Gastrocnemius medialis (tissue), 4 donors: ENCODE data around the gene TFEB. TPM values are rescaled to one million over a fixed set of nuclear protein-coding genes. Genes with fewer than 3 reads are reported as not detected.

Experiments
- ATAC-seq, 2 donors: fragments of 150-250 bp; one replicate each; pipeline ENCODE4 v1.9.1; 2016
- DNase-seq, 2 donors: peaks; one replicate each; pipeline ENCODE4 v3.0.0-alpha.2; 2019
- H3K27ac ChIP-seq, 4 donors: fragments of 200-600 bp; sonication (generic); 1 replicate in 1 of 4; 2 replicates in 3 of 4; pipeline ENCODE4 v1.5.1; 2016 to 2018; ENCODE audit warnings: mild to moderate bottlenecking in 2 of 4, moderate library complexity in 1 of 4
- H3K27me3 ChIP-seq, 3 donors: fragments of 200-600 bp; sonication (generic) in 2 of 3; 1 replicate in 1 of 3; 2 replicates in 2 of 3; pipeline versions ENCODE4 v1.5.1 to v1.6.0; 2016 to 2019; ENCODE audit warnings: mild to moderate bottlenecking in 1 of 3, moderate library complexity in 1 of 3
- H3K36me3 ChIP-seq, 2 donors: fragments of 200-600 bp; sonication (generic) in 1 of 2; one replicate each; pipeline ENCODE4 v1.5.1; 2017 to 2018
- H3K4me1 ChIP-seq, 2 donors: fragments of 200-600 bp; sonication (generic) in 1 of 2; one replicate each; pipeline ENCODE4 v1.5.1; 2016 to 2017; ENCODE audit warnings: mild to moderate bottlenecking in 2 of 2
- H3K4me3 ChIP-seq, 4 donors: fragments of 200-600 bp; sonication (generic) in 3 of 4; 1 replicate in 1 of 4; 2 replicates in 3 of 4; pipeline ENCODE4 v1.5.1; 2016 to 2019; ENCODE audit warnings: mild to moderate bottlenecking in 2 of 4
- H3K9me3 ChIP-seq, 3 donors: fragments of 200-600 bp; sonication (generic) in 2 of 3; 1 replicate in 1 of 3; 2 replicates in 2 of 3; pipeline ENCODE4 v1.5.1; 2016 to 2019
- POLR2A ChIP-seq, 2 donors: fragments of 450-650 bp; IDR thresholded peaks; one replicate each; pipeline ENCODE4 v1.6.1; 2017; ENCODE audit warnings: antibody characterized with exemption in 2 of 2, mild to moderate bottlenecking in 2 of 2, moderate library complexity in 2 of 2
- in situ Hi-C, 4 donors: fragments of 200-750 bp; cut with MboI; loops; one replicate each; pipeline versions ENCODE4 v1.15.0 to v1.8.0; 2017; ENCODE audit warnings: low sequenced_read_pairs in 4 of 4
- intact Hi-C: fragments of 100-400 bp; cut with DNase I; formaldehyde crosslinking; loops from one replicate; pipeline ENCODE4 v1.15.1; 2023; ENCODE audit warnings: low total_unique reads
- total RNA-seq, 4 donors: library from RNA; depleted of rRNA; stranded (reverse); fragments of >200 nt; gene quantifications; one replicate each; pipeline versions ENCODE4 v1.1.0 to v1.2.3, GENCODE V29; 2016
- TF ChIP-seq, protein P1 (sequence below), 5 experiments: fragments of 450-650 bp in 3 of 5; fragments of 200-600 bp in 2 of 5; sonication (generic) in 2 of 5; IDR thresholded peaks in 4 of 5; conservative IDR thresholded peaks in 1 of 5; 1 replicate in 4 of 5; 2 replicates in 1 of 5; pipeline ENCODE4 v1.5.1; 2016 to 2019; ENCODE audit warnings: antibody characterized with exemption in 5 of 5, mild to moderate bottlenecking in 3 of 5, moderate library complexity in 3 of 5

The TFEB gene
- total RNA-seq, 4 donors from 2014 or later = 82.8 to 121 (median 93.3) TPM

DNA sequence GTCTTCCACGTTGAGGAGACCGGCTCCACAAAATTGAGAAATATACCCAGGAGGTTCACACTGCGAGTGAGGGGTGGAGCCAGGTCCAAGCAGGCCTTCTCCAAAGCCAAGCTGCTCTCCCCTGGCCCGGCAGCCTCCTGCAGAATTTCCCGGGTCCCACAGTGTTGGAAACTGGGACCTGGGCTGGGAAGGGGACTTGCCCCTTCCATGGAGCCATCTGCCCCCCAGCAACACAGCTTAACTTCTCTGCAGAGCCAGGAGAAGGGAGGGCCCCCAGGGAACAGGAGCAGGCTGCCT, 61.8 kb downstream of the TFEB start:
- Histone ChIP-seq H3K27ac (no peak overlapping the region), H3K4me1 (no peaks in the 10 kb centered on the region), H3K36me3 (no peaks in the 10 kb centered on the region), H3K4me3 (no peak overlapping the region), H3K27me3 (no peaks in the 10 kb centered on the region), H3K9me3 (no peaks in the 10 kb centered on the region)
- DNase-seq (no peak), ATAC-seq (no peak)
- TF ChIP-seq POLR2A (IDR thresholded peaks at IDR 0.05) = no peak
- TF ChIP-seq, protein P1, sequence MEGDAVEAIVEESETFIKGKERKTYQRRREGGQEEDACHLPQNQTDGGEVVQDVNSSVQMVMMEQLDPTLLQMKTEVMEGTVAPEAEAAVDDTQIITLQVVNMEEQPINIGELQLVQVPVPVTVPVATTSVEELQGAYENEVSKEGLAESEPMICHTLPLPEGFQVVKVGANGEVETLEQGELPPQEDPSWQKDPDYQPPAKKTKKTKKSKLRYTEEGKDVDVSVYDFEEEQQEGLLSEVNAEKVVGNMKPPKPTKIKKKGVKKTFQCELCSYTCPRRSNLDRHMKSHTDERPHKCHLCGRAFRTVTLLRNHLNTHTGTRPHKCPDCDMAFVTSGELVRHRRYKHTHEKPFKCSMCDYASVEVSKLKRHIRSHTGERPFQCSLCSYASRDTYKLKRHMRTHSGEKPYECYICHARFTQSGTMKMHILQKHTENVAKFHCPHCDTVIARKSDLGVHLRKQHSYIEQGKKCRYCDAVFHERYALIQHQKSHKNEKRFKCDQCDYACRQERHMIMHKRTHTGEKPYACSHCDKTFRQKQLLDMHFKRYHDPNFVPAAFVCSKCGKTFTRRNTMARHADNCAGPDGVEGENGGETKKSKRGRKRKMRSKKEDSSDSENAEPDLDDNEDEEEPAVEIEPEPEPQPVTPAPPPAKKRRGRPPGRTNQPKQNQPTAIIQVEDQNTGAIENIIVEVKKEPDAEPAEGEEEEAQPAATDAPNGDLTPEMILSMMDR (IDR thresholded peaks at IDR 0.05 in 4 of 5, conservative IDR thresholded peaks at IDR 0.05 in 1 of 5) = no peak
- intact Hi-C loops = no loop called here
- in situ Hi-C loops = loop anchor here in 1 of 4 donors (10.0 kb wide), 1 partner anchor 69 kb away; no protein-coding TSS in a partner anchor

- no peak for TF ChIP-seq POLR2A (IDR thresholded peaks at IDR 0.05)
- TF ChIP-seq, protein P1 (IDR thresholded peaks at IDR 0.05 in 4 of 5, conservative IDR thresholded peaks at IDR 0.05 in 1 of 5) = no peak
- no peak overlapping the region for H3K4me3 ChIP-seq
- in situ Hi-C loops = loop anchor here in 1 of 4 donors (10.0 kb wide), 1 partner anchor 68 kb away; no protein-coding TSS in a partner anchor
Measured at GRCh38 chr6:41672816-41673703, 62.3 kb downstream of the TFEB start.

DNA sequence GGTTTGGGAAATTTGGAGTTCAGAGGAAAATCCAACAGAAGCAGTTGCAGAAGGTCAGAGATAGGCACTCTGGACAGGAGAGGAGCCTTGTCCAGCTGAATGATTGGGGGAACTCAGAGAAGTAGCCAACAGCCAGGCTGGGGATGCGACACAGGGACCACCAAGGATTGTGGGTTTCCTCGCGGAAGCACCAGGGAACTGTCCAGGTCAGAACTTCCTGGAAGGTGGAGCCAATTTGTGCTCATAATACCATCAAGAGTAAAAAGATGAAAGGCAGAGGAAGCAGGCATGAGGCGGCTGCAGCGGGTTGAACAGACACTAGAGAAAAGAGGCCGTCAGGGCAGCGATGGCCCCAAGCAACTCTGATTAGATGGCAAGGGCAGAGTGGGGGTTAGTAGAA, 63.4 kb downstream of the TFEB start:
- no peak for DNase-seq
- intact Hi-C loops = no loop called here
- Histone ChIP-seq H3K27me3 (no peaks in the 10 kb centered on the region), H3K27ac (no peak overlapping the region), H3K36me3 (no peaks in the 10 kb centered on the region), H3K4me1 (no peaks in the 10 kb centered on the region), H3K9me3 (no peaks in the 10 kb centered on the region), H3K4me3 (no peak overlapping the region)
- no peak for ATAC-seq
- in situ Hi-C loops = loop anchor here in 1 of 4 donors (10.0 kb wide), 1 partner anchor 67 kb away; no protein-coding TSS in a partner anchor
- no peak for TF ChIP-seq POLR2A (IDR thresholded peaks at IDR 0.05)
- TF ChIP-seq, protein P1 (IDR thresholded peaks at IDR 0.05 in 4 of 5, conservative IDR thresholded peaks at IDR 0.05 in 1 of 5) = no peak

More at GRCh38 chr6:41672816-41673703, 62.3 kb downstream of the TFEB start:
- intact Hi-C loops = no loop called here
- Histone ChIP-seq H3K9me3 (no peaks in the 10 kb centered on the region), H3K27ac (no peak overlapping the region), H3K27me3 (no peaks in the 10 kb centered on the region), H3K4me1 (no peaks in the 10 kb centered on the region), H3K36me3 (no peaks in the 10 kb centered on the region)
- DNase-seq (no peak), ATAC-seq (no peak)

- Histone ChIP-seq H3K36me3 (no peaks in the 10 kb centered on the region), H3K4me1 (no peaks in the 10 kb centered on the region), H3K4me3 (no peak overlapping the region), H3K9me3 (no peaks in the 10 kb centered on the region), H3K27me3 (no peaks in the 10 kb centered on the region), H3K27ac (no peak overlapping the region)
- DNase-seq (no peak), ATAC-seq (no peak)
- no peak for TF ChIP-seq POLR2A (IDR thresholded peaks at IDR 0.05)
- TF ChIP-seq, protein P1 (IDR thresholded peaks at IDR 0.05 in 4 of 5, conservative IDR thresholded peaks at IDR 0.05 in 1 of 5) = no peak
- intact Hi-C loops = no loop called here
- in situ Hi-C loops = loop anchor here in 1 of 4 donors (10.0 kb wide), 1 partner anchor 67 kb away; no protein-coding TSS in a partner anchor
Measured at GRCh38 chr6:41671376-41671775, 64.0 kb downstream of the TFEB start.
